NCI-H69 (cell line): ENCODE measurements around the gene ACTL7B.
"Not testable (repeated sequence)": the region's sequence is repeated elsewhere in the genome, so short reads cannot be mapped to it uniquely, and the experiment has no call there.

Experiments used
- DNase-seq: peaks from one replicate; lab custom pipeline; 2025; lab: John Stamatoyannopoulos, UW

ACTL7B gene

GRCh38 chr9:108844856-108845255 is 10.9 kb downstream of the ACTL7B start:
- DNase-seq = peak; percentile 99

- DNase-seq = peak; percentile 96
Observed at GRCh38 chr9:108844391-108844790, 11.4 kb downstream of the ACTL7B start.

- peak; percentile 31 for DNase-seq
Observed at GRCh38 chr9:108842610-108843295, 13.0 kb downstream of the ACTL7B start.

- not testable (repeated sequence) for DNase-seq
Observed at GRCh38 chr9:108839561-108839960, 16.2 kb downstream of the ACTL7B start.

GRCh38 chr9:108838017-108838416 is 17.8 kb downstream of the ACTL7B start:
- DNase-seq = no peak

GRCh38 chr9:108837530-108837929 is 18.3 kb downstream of the ACTL7B start:
- no peak for DNase-seq

GRCh38 chr9:108836781-108837180 is 19.0 kb downstream of the ACTL7B start:
- DNase-seq = no peak

GRCh38 chr9:108836319-108836718 is 19.5 kb downstream of the ACTL7B start:
- DNase-seq = peak; percentile 40

GRCh38 chr9:108835831-108836230 is 20.0 kb downstream of the ACTL7B start:
- DNase-seq = no peak

- DNase-seq = peak; percentile 26
Observed at GRCh38 chr9:108834959-108835665, 20.7 kb downstream of the ACTL7B start.

GRCh38 chr9:108832179-108832500 is 23.6 kb downstream of the ACTL7B start:
- DNase-seq = no peak

GRCh38 chr9:108831496-108832178 is 24.1 kb downstream of the ACTL7B start:
- no peak for DNase-seq

GRCh38 chr9:108830272-108830671 is 25.5 kb downstream of the ACTL7B start:
- peak; percentile 63 for DNase-seq

- DNase-seq = no peak
Observed at GRCh38 chr9:108823829-108824228, 32.0 kb downstream of the ACTL7B start.

GRCh38 chr9:108816037-108816436 is 39.7 kb downstream of the ACTL7B start:
- no peak for DNase-seq

- no peak for DNase-seq
Observed at GRCh38 chr9:108815156-108815555, 40.6 kb downstream of the ACTL7B start.

GRCh38 chr9:108813951-108814601 is 41.7 kb downstream of the ACTL7B start:
- DNase-seq = peak; percentile 89

GRCh38 chr9:108812396-108813025 is 43.3 kb downstream of the ACTL7B start:
- DNase-seq = peak; percentile 93

- DNase-seq = peak; percentile 76
Observed at GRCh38 chr9:108811944-108812343, 43.8 kb downstream of the ACTL7B start.

- no peak for DNase-seq
Observed at GRCh38 chr9:108809269-108809668, 46.5 kb downstream of the ACTL7B start.
